Measurements from ENCODE around the gene NFIX. TPM values are rescaled to one million over a fixed set of nuclear protein-coding genes. Genes with fewer than 3 reads are reported as not detected.

The NFIX gene
- total and polyA plus RNA-seq, 2 of the 13 experiments (the other 11 are each of a cell fraction or from before 2014, with no cell fraction given): 3.4 to 5.4 TPM

GRCh38 chr19:12986726-12987125 is 8.5 kb upstream of the NFIX start:
- Histone ChIP-seq H4K20me1 (ENCODE audit: insufficient read depth, low read length) (no peaks in the 10 kb centered on the region), H3K27ac (ENCODE audit: extremely low read length, insufficient read depth, low read length) (no peak overlapping the region), H3K27me3 (ENCODE audit: control insufficient read depth in 1 of 2, insufficient read depth in 2 of 2, low read length in 2 of 2) (peaks cover 0 to 5% of the 10 kb centered on the region in 2 experiments; a peak in 1 of 5 replicates), H3K79me2 (ENCODE audit: insufficient read depth, low read length) (no peaks in the 10 kb centered on the region), H3K9ac (ENCODE audit: insufficient read depth, low read depth, low read length) (peak overlapping the region; percentile 52), H3K4me3 (replicated peaks in 1 of 3; ENCODE audit: insufficient read depth in 1 of 3, low read depth in 2 of 3, low read length in 3 of 3) (peak overlapping the region in 2 of 3 experiments; percentile 18 to 22; a peak in 4 of 6 replicates), H2AFZ (ENCODE audit: low read length) (no peak overlapping the region), H3K4me1 (ENCODE audit: insufficient read depth, low read length) (peaks cover 69% of the 10 kb centered on the region), H3K9me3 (ENCODE audit: low read length) (no peaks in the 10 kb centered on the region), H3K4me2 (ENCODE audit: low read depth, low read length) (peak overlapping the region; percentile 98), H3K36me3 (replicated peaks in 1 of 2; ENCODE audit: control insufficient read depth in 1 of 2, insufficient read depth in 2 of 2, low read length in 2 of 2) (no peaks in the 10 kb centered on the region)
- no peak for TF ChIP-seq CREM (IDR thresholded peaks at IDR 0.05)
- no peak for TF ChIP-seq CREM (CRISPR knock-in tag; IDR thresholded peaks at IDR 0.05)
- TF ChIP-seq PRDM15 (CRISPR knock-in tag; IDR thresholded peaks at IDR 0.05): no peak
- peak; percentile 51; the same call in 1 of the 2 replicates for TF ChIP-seq ZBTB33 (CRISPR knock-in tag; IDR thresholded peaks at IDR 0.05)
- TF ChIP-seq ZNF430 (CRISPR knock-in tag; IDR thresholded peaks at IDR 0.05): no peak
- no peak for TF ChIP-seq MLLT10 (CRISPR knock-in tag; IDR thresholded peaks at IDR 0.05)
- TF ChIP-seq EZH2 (conservative IDR thresholded peaks at IDR 0.05; ENCODE audit: low read depth, low read length): no peak
- TF ChIP-seq ZBTB38 (CRISPR knock-in tag; IDR thresholded peaks at IDR 0.05): peak; percentile 69; the same call in 1 of the 2 replicates
- TF ChIP-seq EEA1 (CRISPR knock-in tag; IDR thresholded peaks at IDR 0.05; ENCODE audit: borderline replicate concordance): 0 out of 2 replicates have a peak, but pooled peaks have one; percentile 31
- TF ChIP-seq EED (CRISPR knock-in tag; IDR thresholded peaks at IDR 0.05): no peak
- intact Hi-C loops (cut with micrococcal nuclease; ENCODE audit: unreplicated experiment) (no loop called here), in situ Hi-C loops (cut with HindIII; ENCODE audit: extremely low pct_ligation_motif_present, low pct_unique_long_range_greater_than_20kb) (loop anchor here (5.0 kb wide), 2 partner anchors 36 to 76 kb away; no protein-coding TSS in a partner anchor)
- ATAC-seq (no peak), FAIRE-seq (no peak), DNase-seq (ENCODE audit: low spot score) (no peak)
- POLR2A ChIA-PET: interaction anchor here (1.2 to 3.6 kb wide), 8 partner anchors 10 to 74 kb away, joined by 3 to 66 read pairs (median 11); no protein-coding TSS in a partner anchor
- CTCF ChIA-PET (ENCODE audit: low intra/inter-chr PET ratio, low total read pairs): no interaction called here
- no TSS peak for BruUV-seq (replicated peaks)
- 87% methylated on average over 12 of the region's 12 CpGs for WGBS (ENCODE audit: low lambda C conversion rate)
